K562 treated with DMSO at 1 percent for 48 hours (cell line): ENCODE data around the gene SP4. TPM values are rescaled to one million over a fixed set of nuclear protein-coding genes. Genes with fewer than 3 reads are reported as not detected.

Experiments used
- total RNA-seq: library from RNA; unstranded; fragments of 300-600 nt; gene quantifications from 2 replicates; pipeline ENCODE4 v1.2.3, GENCODE V29; 2022; ENCODE audit warnings: low replicate concordance; ENCODE audit errors: extremely low read depth

The SP4 gene
- total RNA-seq, result not detected in 2 replicates

DNA sequence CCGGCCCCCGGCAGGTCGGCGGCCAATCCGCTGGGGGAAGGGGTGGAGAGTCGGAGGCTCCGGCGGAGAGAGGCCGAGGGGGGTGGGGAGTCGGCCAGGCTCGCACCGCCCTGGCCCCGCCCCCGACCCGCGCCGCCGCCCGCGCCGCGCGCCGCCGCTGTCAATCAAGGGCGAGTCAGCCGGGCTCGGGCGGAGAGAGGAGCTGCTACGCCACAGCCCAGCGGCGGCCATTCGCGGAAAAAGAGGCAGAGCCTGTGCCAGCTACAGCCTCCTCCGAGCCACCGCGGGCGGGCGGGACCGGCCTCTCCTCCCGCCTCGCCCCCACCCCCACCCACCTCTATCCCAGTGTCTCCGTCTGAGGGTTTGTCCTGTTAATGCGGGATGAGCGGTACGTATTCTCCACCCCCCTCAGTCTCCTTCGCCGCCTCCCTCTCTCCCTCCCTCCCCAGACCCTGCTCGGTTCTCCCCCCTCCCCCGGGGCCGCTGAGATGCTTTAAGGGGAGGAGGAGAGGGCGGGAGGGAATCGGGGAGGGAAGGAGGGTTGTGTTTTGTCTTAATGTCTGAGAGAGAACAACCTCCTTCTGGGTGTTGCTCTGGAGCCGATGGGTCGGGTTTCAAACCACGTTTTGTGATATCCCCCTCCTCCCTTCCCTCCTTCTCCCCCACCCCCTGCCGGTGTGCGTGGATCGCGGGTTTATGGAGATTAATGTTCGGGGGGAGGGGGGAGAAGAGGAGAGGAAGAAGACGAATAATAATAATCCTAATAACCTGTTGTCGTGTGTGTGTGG, at the start of gene SP4:
Gene SP4 (plus strand): TSS at position 213 of the 788 bp plus-strand sequence. CDS start 169 bp downstream, at position 382.

DNA sequence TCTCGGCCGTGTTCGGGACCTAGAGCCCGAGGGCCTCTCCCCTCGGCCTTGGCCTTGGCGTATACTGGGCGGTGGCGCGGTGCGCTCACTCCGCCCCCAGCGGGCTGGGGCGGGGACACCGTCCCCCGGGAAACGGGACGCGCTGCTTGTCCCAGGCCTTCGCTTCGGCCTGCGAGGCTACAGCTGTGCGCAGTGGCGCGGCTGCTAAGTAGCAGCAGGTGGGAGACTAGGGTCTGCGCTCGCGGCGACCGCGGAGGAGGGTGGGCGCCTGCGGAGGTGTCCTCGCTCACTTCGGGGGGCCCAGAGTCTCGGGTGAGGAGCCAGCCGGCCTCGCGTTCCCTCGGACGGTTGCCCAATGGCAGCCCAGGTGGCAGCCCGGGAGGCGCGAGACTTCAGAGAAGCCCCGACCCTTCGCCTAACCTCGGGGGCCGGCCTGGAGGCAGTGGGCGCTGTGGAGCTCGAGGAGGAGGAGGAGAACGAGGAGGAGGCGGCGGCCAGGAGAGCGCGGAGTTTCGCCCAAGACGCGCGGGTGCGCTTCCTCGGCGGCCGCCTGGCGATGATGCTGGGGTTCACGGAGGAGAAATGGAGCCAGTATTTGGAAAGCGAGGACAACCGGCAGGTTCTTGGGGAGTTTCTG, 115.1 kb downstream of the SP4 start, which contains the start of gene DNAH11:
Gene DNAH11 (plus strand): TSS at position 149 of the 637 bp plus-strand sequence. CDS start 207 bp downstream, at position 356.

Other genes starting within 250 kb of the SP4 start
- gene DNAH11, start 115.0 kb downstream of the SP4 start, total RNA-seq, result not detected in 2 replicates